OCI-LY1 (cell line): ENCODE results near the gene SAP30BP.

ENCODE experiments used
- EZH2 ChIP-seq: fragments of 200-600 bp; sonication (generic), shearing (Covaris generic); IDR thresholded peaks from 2 replicates; pipeline ENCODE4 v1.8.0; 2017; ENCODE audit warnings: borderline replicate concordance, mixed run types, mild to moderate bottlenecking, antibody characterized with exemption, low read length, moderate library complexity, mixed read lengths
- TF ChIP-seq, protein P1 (sequence below): fragments of 200-600 bp; sonication (generic), shearing (Covaris generic); IDR thresholded peaks from 2 replicates; pipeline ENCODE4 v1.5.1; 2017; ENCODE audit warnings: mild to moderate bottlenecking, antibody characterized with exemption, low read length, moderate library complexity, mixed read lengths

DNA sequence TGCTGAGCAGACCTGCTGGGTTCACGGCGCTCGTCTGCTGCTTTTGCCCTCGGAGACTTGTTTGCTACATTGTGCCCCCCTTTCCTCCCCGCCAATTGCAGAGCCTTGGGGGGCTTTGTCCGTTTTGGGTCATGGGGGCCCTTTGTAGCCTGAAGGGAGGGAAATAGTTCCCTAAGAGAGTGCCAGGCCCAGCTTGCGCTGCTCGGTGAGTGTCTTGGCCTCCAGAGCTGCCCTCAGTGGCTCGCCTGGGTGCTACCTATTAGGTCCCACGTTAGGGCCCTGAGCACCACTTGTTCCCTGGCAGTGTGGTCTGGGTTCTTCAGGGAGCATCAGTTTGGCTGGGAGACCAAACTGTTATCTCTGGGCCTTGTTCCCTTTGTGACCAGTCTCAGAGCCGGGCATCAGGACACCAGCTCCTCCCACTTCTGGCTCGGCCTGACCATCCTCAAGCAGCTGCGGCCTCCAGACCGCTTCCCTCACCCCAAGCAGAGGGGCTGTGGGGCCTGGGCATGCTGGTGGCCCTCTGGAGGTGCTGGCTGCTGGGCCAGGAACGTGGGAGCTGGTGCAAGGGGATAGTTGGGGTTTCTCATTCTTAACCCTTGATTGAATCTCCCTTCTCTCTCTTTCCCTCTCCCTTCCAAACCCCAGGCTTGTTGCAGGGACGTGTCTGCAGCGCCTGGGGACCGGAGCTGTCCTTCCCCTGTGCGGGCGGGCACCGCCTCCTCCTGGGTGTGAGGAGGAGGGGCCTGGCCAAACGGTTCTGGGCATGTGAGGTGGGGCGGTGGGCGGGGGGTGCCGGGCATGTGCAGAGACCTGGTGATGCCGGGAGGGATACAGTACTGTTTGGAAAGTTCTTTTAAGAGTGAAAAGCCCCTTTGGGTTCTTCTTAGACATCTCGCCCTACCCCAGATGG, 38.1 kb downstream of the SAP30BP start:
- TF ChIP-seq, protein P1, sequence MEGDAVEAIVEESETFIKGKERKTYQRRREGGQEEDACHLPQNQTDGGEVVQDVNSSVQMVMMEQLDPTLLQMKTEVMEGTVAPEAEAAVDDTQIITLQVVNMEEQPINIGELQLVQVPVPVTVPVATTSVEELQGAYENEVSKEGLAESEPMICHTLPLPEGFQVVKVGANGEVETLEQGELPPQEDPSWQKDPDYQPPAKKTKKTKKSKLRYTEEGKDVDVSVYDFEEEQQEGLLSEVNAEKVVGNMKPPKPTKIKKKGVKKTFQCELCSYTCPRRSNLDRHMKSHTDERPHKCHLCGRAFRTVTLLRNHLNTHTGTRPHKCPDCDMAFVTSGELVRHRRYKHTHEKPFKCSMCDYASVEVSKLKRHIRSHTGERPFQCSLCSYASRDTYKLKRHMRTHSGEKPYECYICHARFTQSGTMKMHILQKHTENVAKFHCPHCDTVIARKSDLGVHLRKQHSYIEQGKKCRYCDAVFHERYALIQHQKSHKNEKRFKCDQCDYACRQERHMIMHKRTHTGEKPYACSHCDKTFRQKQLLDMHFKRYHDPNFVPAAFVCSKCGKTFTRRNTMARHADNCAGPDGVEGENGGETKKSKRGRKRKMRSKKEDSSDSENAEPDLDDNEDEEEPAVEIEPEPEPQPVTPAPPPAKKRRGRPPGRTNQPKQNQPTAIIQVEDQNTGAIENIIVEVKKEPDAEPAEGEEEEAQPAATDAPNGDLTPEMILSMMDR: no peak
- no peak for TF ChIP-seq EZH2
